Endothelial cell of umbilical vein (primary cell): Measurements from ENCODE around the gene CHIT1. TPM values are rescaled to one million over a fixed set of nuclear protein-coding genes. Genes with fewer than 3 reads are reported as not detected.

Source experiments
- BruUV-seq: library from RNA; stranded (reverse); fragments of 400-500 nt; replicated peaks from 2 replicates; lab custom pipeline; 2021; lab: Mats Ljungman, UMichigan
- CTCF ChIA-PET: fragments of 300-600, 350-600 bp; sonication (Branson Sonifier 250); formaldehyde crosslinking; loops from one replicate; lab custom pipeline; 2021; ENCODE audit warnings: antibody characterized with exemption, inconsistent platforms; lab: Charles Lee
- POLR2A ChIA-PET: fragments of 300-600, 350-600 bp; sonication (Branson Sonifier 250); formaldehyde crosslinking; loops from one replicate; lab custom pipeline; 2021; ENCODE audit warnings: antibody characterized with exemption, inconsistent platforms; lab: Charles Lee
- DNase-seq: peaks from one replicate; pipeline ENCODE4 v3.0.0-alpha.2; 2011; ENCODE audit warnings: low read depth, low spot score
- FAIRE-seq: peaks from 2 replicates; lab custom pipeline; 2011; peaks lifted over from hg19 to GRCh38; lab: Jason Lieb, UNC
- H2AFZ ChIP-seq: 2 replicates; pipeline ENCODE4 v1.6.0; 2012; ENCODE audit warnings: low read depth, low read length, control low read depth, inconsistent platforms
- H3K27ac ChIP-seq: 2 replicates; pipeline ENCODE4 v1.5.1; 2011; ENCODE audit warnings: low read depth, mild to moderate bottlenecking, control low read depth, low read length, moderate library complexity; ENCODE audit not compliant: insufficient read depth
- H3K27me3 ChIP-seq, 2 experiments: 2 replicates each; pipeline versions ENCODE4 v1.6.0 to v1.6.1; 2011; ENCODE audit warnings: low read length in 2 of 2, mixed read lengths in 1 of 2; ENCODE audit not compliant: control insufficient read depth in 2 of 2, insufficient read depth in 2 of 2
- H3K36me3 ChIP-seq, 2 experiments: 2 replicates in 1 of 2; 3 replicates in 1 of 2; pipeline ENCODE4 v1.5.1; 2011; ENCODE audit warnings: low read length in 2 of 2, mild to moderate bottlenecking in 1 of 2, moderate library complexity in 1 of 2; ENCODE audit not compliant: control insufficient read depth in 2 of 2, insufficient read depth in 2 of 2; ENCODE audit errors: extremely low read depth in 1 of 2
- H3K4me1 ChIP-seq: 3 replicates; pipeline ENCODE4 v1.5.1; 2011; ENCODE audit warnings: mild to moderate bottlenecking, low read length; ENCODE audit not compliant: control insufficient read depth, insufficient read depth; ENCODE audit errors: extremely low read depth
- H3K4me2 ChIP-seq: 2 replicates; pipeline ENCODE4 v1.6.1; 2011; ENCODE audit warnings: low read length, control low read depth, mixed read lengths; ENCODE audit not compliant: insufficient read depth
- H3K4me3 ChIP-seq, 3 experiments: fragments of 200-600 bp in 1 of 3; sonication (generic), shearing (Covaris generic) in 1 of 3; replicated peaks in 1 of 3; 2 replicates each; pipeline ENCODE4 v1.5.1; 2011 to 2016; ENCODE audit warnings: control low read depth in 3 of 3, low read length in 3 of 3, mild to moderate bottlenecking in 2 of 3, inconsistent platforms in 1 of 3, low read depth in 1 of 3, moderate library complexity in 1 of 3; ENCODE audit not compliant: insufficient read depth in 1 of 3
- H3K79me2 ChIP-seq: 2 replicates; pipeline ENCODE4 v1.6.0; 2012; ENCODE audit warnings: low read length, inconsistent platforms; ENCODE audit not compliant: control insufficient read depth, insufficient read depth
- H3K9ac ChIP-seq: replicated peaks from 2 replicates; pipeline ENCODE3; 2011; ENCODE audit warnings: low read length, control low read depth; ENCODE audit not compliant: insufficient read depth; ENCODE audit errors: extremely low read depth
- H3K9me1 ChIP-seq: replicated peaks from 3 replicates; pipeline ENCODE4 v1.6.0; 2011; ENCODE audit warnings: mild to moderate bottlenecking, low read length; ENCODE audit not compliant: control insufficient read depth, insufficient read depth; ENCODE audit errors: extremely low read depth
- H3K9me3 ChIP-seq: replicated peaks from 2 replicates; pipeline ENCODE4 v1.5.1; 2012; ENCODE audit warnings: low read length, inconsistent platforms; ENCODE audit not compliant: control insufficient read depth, insufficient read depth
- H4K20me1 ChIP-seq: replicated peaks from 2 replicates; pipeline ENCODE3; 2011; ENCODE audit warnings: mild to moderate bottlenecking, low read length; ENCODE audit not compliant: control insufficient read depth, insufficient read depth; ENCODE audit errors: extremely low read depth
- EZH2 ChIP-seq: IDR thresholded peaks from 2 replicates; pipeline ENCODE4 v1.6.1; 2012; ENCODE audit warnings: borderline replicate concordance, low read depth, mild to moderate bottlenecking, moderate library complexity, low read length, inconsistent platforms; ENCODE audit not compliant: severe bottlenecking
- FOS ChIP-seq: IDR thresholded peaks from 2 replicates; pipeline ENCODE4 v1.6.1; 2011; ENCODE audit warnings: mild to moderate bottlenecking, low read length, moderate library complexity, borderline replicate concordance; ENCODE audit not compliant: insufficient read depth
- GATA2 ChIP-seq: IDR thresholded peaks from 2 replicates; pipeline ENCODE4 v1.7.0; 2011; ENCODE audit warnings: low read depth, mild to moderate bottlenecking, moderate library complexity, mixed read lengths, low read length; ENCODE audit not compliant: insufficient read length, insufficient read depth
- JUN ChIP-seq: IDR thresholded peaks from 2 replicates; pipeline ENCODE4 v1.6.1; 2011; ENCODE audit warnings: borderline replicate concordance, low read depth; ENCODE audit not compliant: insufficient read length, insufficient read depth
- MAX ChIP-seq: IDR thresholded peaks from 2 replicates; pipeline ENCODE4 v1.6.1; 2011; ENCODE audit not compliant: insufficient read depth, insufficient read length
- MYC ChIP-seq: IDR thresholded peaks from one replicate; pipeline ENCODE4 v1.6.1; 2011; ENCODE audit warnings: mild to moderate bottlenecking, low read depth, low read length
- POLR2A ChIP-seq: IDR thresholded peaks from 2 replicates; pipeline ENCODE4 v1.6.1; 2012; ENCODE audit warnings: low read depth, mild to moderate bottlenecking, control low read depth, low read length
- POLR2AphosphoS5 ChIP-seq: IDR thresholded peaks from 2 replicates; pipeline ENCODE4 v1.6.1; 2012; ENCODE audit warnings: low read depth, mild to moderate bottlenecking, control low read depth, low read length, moderate library complexity; ENCODE audit not compliant: insufficient read depth
- dilution Hi-C: fragments of 300-500 bp; cut with MboI; formaldehyde crosslinking; loops from one replicate; pipeline ENCODE4 v1.15.0; 2019; ENCODE audit warnings: low sequenced_read_pairs; ENCODE audit not compliant: extremely low pct_ligation_motif_present
- intact Hi-C: fragments of 100-400 bp; cut with micrococcal nuclease; formaldehyde crosslinking; loops from one replicate; pipeline ENCODE4 v1.10.0; 2022
- polyA plus RNA-seq, 4 experiments: library from polyadenylated mRNA; depleted of rRNA in 3 of 4; stranded (reverse) in 3 of 4; unstranded in 1 of 4; fragments of >200 nt; gene quantifications; 2 replicates each; pipeline versions ENCODE4 v1.2.1 to v1.2.3, GENCODE V29; 2011 to 2012; ENCODE audit warnings: missing spikeins in 1 of 4
- total RNA-seq: library from RNA; stranded (reverse); gene quantifications from 2 replicates; pipeline ENCODE4 v1.2.3, GENCODE V29; 2021
- TF ChIP-seq, protein P1 (sequence below), 2 donors: IDR thresholded peaks; 1 replicate in 1 of 2; 2 replicates in 1 of 2; pipeline ENCODE4 v1.5.1; 2011; ENCODE audit warnings: low read length in 2 of 2, mild to moderate bottlenecking in 2 of 2, moderate library complexity in 2 of 2, control low read depth in 1 of 2, inconsistent platforms in 1 of 2, low read depth in 1 of 2; ENCODE audit not compliant: insufficient read depth in 1 of 2; ENCODE audit errors: extremely low read depth in 1 of 2

CHIT1 gene
- total and polyA plus RNA-seq, 2 donors (not counting 3 experiments of a cell fraction or from before 2014, with no cell fraction given) = not detected

DNA sequence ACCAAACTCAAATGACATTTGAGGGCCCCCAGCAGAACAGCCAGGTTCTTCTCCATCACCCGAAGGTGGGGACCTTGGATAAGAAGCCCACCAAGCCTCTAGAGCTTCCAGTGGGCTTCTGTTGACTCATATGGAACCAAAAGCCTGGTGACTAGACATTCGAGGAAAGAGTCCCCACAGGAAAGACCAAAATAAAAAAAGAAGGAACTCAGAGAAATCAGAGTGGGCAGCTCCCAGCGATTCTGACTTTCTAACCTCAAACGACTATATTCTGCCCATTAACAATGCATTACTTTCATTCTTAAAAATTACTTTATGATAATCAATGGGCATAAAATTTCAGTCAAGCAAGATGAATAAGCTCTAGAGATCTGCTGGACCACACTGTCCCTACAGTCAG lies 9.6 kb upstream of the CHIT1 start:
- Histone ChIP-seq H4K20me1 (no peaks in the 10 kb centered on the region), H3K79me2 (no peaks in the 10 kb centered on the region), H3K4me3 (no peak overlapping the region), H3K9ac (no peak overlapping the region), H3K9me3 (no peaks in the 10 kb centered on the region), H3K9me1 (no peaks in the 10 kb centered on the region), H3K27ac (no peak overlapping the region), H3K4me1 (no peaks in the 10 kb centered on the region), H2AFZ (no peak overlapping the region), H3K36me3 (no peaks in the 10 kb centered on the region), H3K27me3 (peaks cover 3 to 6% of the 10 kb centered on the region in 2 experiments), H3K4me2 (no peak overlapping the region)
- FAIRE-seq (no peak), DNase-seq (no peak)
- ChIA-PET POLR2A (no interaction called here), CTCF (interaction anchor here (1.0 to 1.9 kb wide), 3 partner anchors 28 to 34 kb away, joined by 3 to 5 read pairs (median 4); no protein-coding TSS in a partner anchor)
- dilution Hi-C loops = no loop called here
- TF ChIP-seq, protein P1, sequence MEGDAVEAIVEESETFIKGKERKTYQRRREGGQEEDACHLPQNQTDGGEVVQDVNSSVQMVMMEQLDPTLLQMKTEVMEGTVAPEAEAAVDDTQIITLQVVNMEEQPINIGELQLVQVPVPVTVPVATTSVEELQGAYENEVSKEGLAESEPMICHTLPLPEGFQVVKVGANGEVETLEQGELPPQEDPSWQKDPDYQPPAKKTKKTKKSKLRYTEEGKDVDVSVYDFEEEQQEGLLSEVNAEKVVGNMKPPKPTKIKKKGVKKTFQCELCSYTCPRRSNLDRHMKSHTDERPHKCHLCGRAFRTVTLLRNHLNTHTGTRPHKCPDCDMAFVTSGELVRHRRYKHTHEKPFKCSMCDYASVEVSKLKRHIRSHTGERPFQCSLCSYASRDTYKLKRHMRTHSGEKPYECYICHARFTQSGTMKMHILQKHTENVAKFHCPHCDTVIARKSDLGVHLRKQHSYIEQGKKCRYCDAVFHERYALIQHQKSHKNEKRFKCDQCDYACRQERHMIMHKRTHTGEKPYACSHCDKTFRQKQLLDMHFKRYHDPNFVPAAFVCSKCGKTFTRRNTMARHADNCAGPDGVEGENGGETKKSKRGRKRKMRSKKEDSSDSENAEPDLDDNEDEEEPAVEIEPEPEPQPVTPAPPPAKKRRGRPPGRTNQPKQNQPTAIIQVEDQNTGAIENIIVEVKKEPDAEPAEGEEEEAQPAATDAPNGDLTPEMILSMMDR (IDR thresholded peaks at IDR 0.05; ENCODE audit: extremely low read depth in 1 of 2, insufficient read depth in 1 of 2, low read depth in 1 of 2, low read length in 2 of 2) = no peak
- no peak for TF ChIP-seq JUN
- TF ChIP-seq EZH2 = no peak
- no peak for TF ChIP-seq POLR2A
- no peak for TF ChIP-seq MYC
- no peak for TF ChIP-seq MAX
- TF ChIP-seq FOS = no peak
- no peak for TF ChIP-seq GATA2
- TF ChIP-seq POLR2AphosphoS5 = no peak
- BruUV-seq = no TSS peak
- intact Hi-C loops = no loop called here
